Measurements from ENCODE around the gene NOX5. TPM values are rescaled to one million over a fixed set of nuclear protein-coding genes. Genes with fewer than 3 reads are reported as not detected.

Gene NOX5
- total RNA-seq, 4 donors from 2014 or later: 0.19 to 1.5 (median 0.46) TPM

- no peak for DNase-seq
- Histone ChIP-seq H3K27me3 (no peaks in the 10 kb centered on the region), H3K36me3 (no peaks in the 10 kb centered on the region), H3K9me3 (no peaks in the 10 kb centered on the region), H3K27ac (no peak overlapping the region), H3K4me1 (peaks cover 0 to 26% (median 4%) of the 10 kb centered on the region in 3 donors), H3K4me3 (no peak overlapping the region)
- intact Hi-C loops (cut with DNase I): no loop called here
- WGBS, 2 donors: 55 to 65% methylated on average over 5 of the region's 5 CpGs
- no peak for TF ChIP-seq POLR2A (IDR thresholded peaks at IDR 0.05)
- TF ChIP-seq, protein P1, sequence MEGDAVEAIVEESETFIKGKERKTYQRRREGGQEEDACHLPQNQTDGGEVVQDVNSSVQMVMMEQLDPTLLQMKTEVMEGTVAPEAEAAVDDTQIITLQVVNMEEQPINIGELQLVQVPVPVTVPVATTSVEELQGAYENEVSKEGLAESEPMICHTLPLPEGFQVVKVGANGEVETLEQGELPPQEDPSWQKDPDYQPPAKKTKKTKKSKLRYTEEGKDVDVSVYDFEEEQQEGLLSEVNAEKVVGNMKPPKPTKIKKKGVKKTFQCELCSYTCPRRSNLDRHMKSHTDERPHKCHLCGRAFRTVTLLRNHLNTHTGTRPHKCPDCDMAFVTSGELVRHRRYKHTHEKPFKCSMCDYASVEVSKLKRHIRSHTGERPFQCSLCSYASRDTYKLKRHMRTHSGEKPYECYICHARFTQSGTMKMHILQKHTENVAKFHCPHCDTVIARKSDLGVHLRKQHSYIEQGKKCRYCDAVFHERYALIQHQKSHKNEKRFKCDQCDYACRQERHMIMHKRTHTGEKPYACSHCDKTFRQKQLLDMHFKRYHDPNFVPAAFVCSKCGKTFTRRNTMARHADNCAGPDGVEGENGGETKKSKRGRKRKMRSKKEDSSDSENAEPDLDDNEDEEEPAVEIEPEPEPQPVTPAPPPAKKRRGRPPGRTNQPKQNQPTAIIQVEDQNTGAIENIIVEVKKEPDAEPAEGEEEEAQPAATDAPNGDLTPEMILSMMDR (IDR thresholded peaks at IDR 0.05): no peak
Observed at GRCh38 chr15:69099941-69100340, 85.4 kb downstream of the NOX5 start.

DNA sequence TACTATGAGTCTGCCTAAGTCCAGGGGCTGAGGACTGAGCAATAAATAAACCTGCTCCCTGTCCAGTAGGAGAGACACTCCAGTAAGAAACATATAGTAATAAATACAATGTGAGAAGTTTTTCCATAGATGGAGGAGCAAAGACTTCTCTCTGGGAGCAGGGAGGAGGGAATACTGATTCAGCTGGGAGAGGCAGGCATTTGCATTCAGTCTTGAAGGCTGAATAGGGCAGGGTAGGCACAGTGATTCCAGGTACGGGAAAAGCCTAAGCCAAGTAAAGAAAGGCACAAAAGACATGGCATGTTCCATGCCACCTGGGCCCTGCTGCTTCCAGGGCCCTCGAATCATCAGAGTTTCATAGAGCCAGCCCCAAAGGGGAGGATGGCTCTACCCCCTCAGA, 86.3 kb downstream of the NOX5 start:
- no peaks in the 10 kb centered on the region for H3K9me3 ChIP-seq
- TF ChIP-seq POLR2A (IDR thresholded peaks at IDR 0.05): no peak
- TF ChIP-seq, protein P1 (IDR thresholded peaks at IDR 0.05): no peak
- peaks cover 0 to 17% (median 0%) of the 10 kb centered on the region in 3 donors for H3K4me1 ChIP-seq
- H3K4me3 ChIP-seq: no peak overlapping the region
- no peak overlapping the region for H3K27ac ChIP-seq
- no peaks in the 10 kb centered on the region for H3K27me3 ChIP-seq
- no peaks in the 10 kb centered on the region for H3K36me3 ChIP-seq
- 46 to 67% methylated on average over 2 of the region's 2 CpGs for WGBS, 2 donors
- DNase-seq: no peak
- intact Hi-C loops (cut with DNase I): no loop called here

- Histone ChIP-seq H3K27me3 (no peaks in the 10 kb centered on the region), H3K4me1 (peaks cover 0 to 12% (median 0%) of the 10 kb centered on the region in 3 donors), H3K9me3 (no peaks in the 10 kb centered on the region), H3K4me3 (no peak overlapping the region), H3K36me3 (no peaks in the 10 kb centered on the region), H3K27ac (no peak overlapping the region)
- no peak for DNase-seq
- intact Hi-C loops (cut with DNase I): no loop called here
- no peak for TF ChIP-seq POLR2A (IDR thresholded peaks at IDR 0.05)
- TF ChIP-seq, protein P1 (IDR thresholded peaks at IDR 0.05): no peak
- WGBS, 2 donors: 70 to 77% methylated on average over 11 to 12 of the region's 12 CpGs
Observed at GRCh38 chr15:69104050-69104750, 89.7 kb downstream of the NOX5 start.

- no peak overlapping the region for H3K27ac ChIP-seq
- H3K27me3 ChIP-seq: no peaks in the 10 kb centered on the region
- H3K4me3 ChIP-seq: no peak overlapping the region
- H3K4me1 ChIP-seq: peaks cover 0 to 11% (median 0%) of the 10 kb centered on the region in 3 donors
- DNase-seq: no peak
- H3K36me3 ChIP-seq: no peaks in the 10 kb centered on the region
- intact Hi-C loops (cut with DNase I): no loop called here
- WGBS, 2 donors: 83 to 96% methylated on average over 3 of the region's 3 CpGs
- TF ChIP-seq, protein P1 (IDR thresholded peaks at IDR 0.05): no peak
- TF ChIP-seq POLR2A (IDR thresholded peaks at IDR 0.05): no peak
- no peaks in the 10 kb centered on the region for H3K9me3 ChIP-seq
Observed at GRCh38 chr15:69105451-69105985, 91.0 kb downstream of the NOX5 start.

- H3K4me1 ChIP-seq: no peaks in the 10 kb centered on the region
- DNase-seq: no peak
- H3K9me3 ChIP-seq: no peaks in the 10 kb centered on the region
- no peak for TF ChIP-seq POLR2A (IDR thresholded peaks at IDR 0.05)
- TF ChIP-seq, protein P1 (IDR thresholded peaks at IDR 0.05): no peak
- intact Hi-C loops (cut with DNase I): no loop called here
- 67 to 73% methylated on average over 4 of the region's 4 CpGs for WGBS, 2 donors
- no peak overlapping the region for H3K4me3 ChIP-seq
- H3K36me3 ChIP-seq: no peaks in the 10 kb centered on the region
- no peak overlapping the region for H3K27ac ChIP-seq
- no peaks in the 10 kb centered on the region for H3K27me3 ChIP-seq
Observed at GRCh38 chr15:69107025-69107620, 92.6 kb downstream of the NOX5 start.

Measured in esophagus squamous epithelium (tissue), 5 donors.